ENCODE results near the gene MARCHF7.
A peak's percentile ranks its signal among the peaks of the same experiment; 100 is the strongest.
"Not testable (repeated sequence)": the region's sequence is repeated elsewhere in the genome, so short reads cannot be mapped to it uniquely, and the experiment has no call there.

Gene MARCHF7

GRCh38 chr2:159712143-159712928 lies at the start of gene MARCHF7:
Gene MARCHF7 (plus strand): TSS chr2:159712506. CDS start chr2:159729023, 16,517 bp downstream.
- peak; percentile 89 for DNase-seq

GRCh38 chr2:159667423-159667822 lies 44.9 kb upstream of the MARCHF7 start:
- not testable (repeated sequence) for DNase-seq

GRCh38 chr2:159671047-159671446 lies 41.3 kb upstream of the MARCHF7 start:
- DNase-seq: no peak

GRCh38 chr2:159677654-159678053 lies 34.7 kb upstream of the MARCHF7 start:
- no peak for DNase-seq

GRCh38 chr2:159680692-159681091 lies 31.6 kb upstream of the MARCHF7 start:
- no peak for DNase-seq

- no peak for DNase-seq
Observed at GRCh38 chr2:159683817-159684216, 28.5 kb upstream of the MARCHF7 start.

GRCh38 chr2:159684796-159685195 lies 27.5 kb upstream of the MARCHF7 start:
- no peak for DNase-seq

GRCh38 chr2:159694500-159695040 lies 17.7 kb upstream of the MARCHF7 start:
- DNase-seq: no peak

GRCh38 chr2:159695795-159696448 lies 16.4 kb upstream of the MARCHF7 start:
- no peak for DNase-seq

- DNase-seq: no peak
Observed at GRCh38 chr2:159703491-159703890, 8.8 kb upstream of the MARCHF7 start.

GRCh38 chr2:159706385-159706980 lies 5.8 kb upstream of the MARCHF7 start:
- no peak for DNase-seq

GRCh38 chr2:159708066-159708760 lies 4.1 kb upstream of the MARCHF7 start:
- no peak for DNase-seq

GRCh38 chr2:159710601-159711180 lies 1.6 kb upstream of the MARCHF7 start:
- no peak for DNase-seq

- DNase-seq: no peak
Observed at GRCh38 chr2:159711562-159712142, 654 bp upstream of the MARCHF7 start.

- peak; percentile 69 for DNase-seq
Observed at GRCh38 chr2:159712929-159713420, 669 bp downstream of the MARCHF7 start.

- no peak for DNase-seq
Observed at GRCh38 chr2:159713631-159714246, 1.4 kb downstream of the MARCHF7 start.

- no peak for DNase-seq
Observed at GRCh38 chr2:159714247-159714930, 2.1 kb downstream of the MARCHF7 start.

- DNase-seq: no peak
Observed at GRCh38 chr2:159715451-159715850, 3.1 kb downstream of the MARCHF7 start.

- not testable (repeated sequence) for DNase-seq
Observed at GRCh38 chr2:159716409-159716808, 4.1 kb downstream of the MARCHF7 start.

GRCh38 chr2:159716857-159717256 lies 4.6 kb downstream of the MARCHF7 start:
- DNase-seq: no peak

GRCh38 chr2:159720676-159721075 lies 8.4 kb downstream of the MARCHF7 start:
- no peak for DNase-seq

All from KG1 (cell line).